Measurements from ENCODE around the gene APBB2.

The APBB2 gene

GRCh38 chr4:40990236-40990898 lies 224.0 kb downstream of the APBB2 start:
- peak; percentile 56 for DNase-seq (ENCODE audit: low read depth)
- TF ChIP-seq CTCF (conservative IDR thresholded peaks at IDR 0.05; ENCODE audit: low read depth, low read length), result no peak
- H3K4me3 ChIP-seq (ENCODE audit: low read length), result no peak overlapping the region

GRCh38 chr4:40987151-40987550 lies 227.2 kb downstream of the APBB2 start:
- H3K4me3 ChIP-seq (ENCODE audit: low read length), result no peak overlapping the region
- DNase-seq (ENCODE audit: low read depth), result no peak
- no peak for TF ChIP-seq CTCF (conservative IDR thresholded peaks at IDR 0.05; ENCODE audit: low read depth, low read length)

GRCh38 chr4:40986375-40986774 lies 228.0 kb downstream of the APBB2 start:
- no peak for DNase-seq (ENCODE audit: low read depth)
- TF ChIP-seq CTCF (conservative IDR thresholded peaks at IDR 0.05; ENCODE audit: low read depth, low read length), result no peak
- H3K4me3 ChIP-seq (ENCODE audit: low read length), result no peak overlapping the region

GRCh38 chr4:40984051-40984450 lies 230.3 kb downstream of the APBB2 start:
- no peak overlapping the region for H3K4me3 ChIP-seq (ENCODE audit: low read length)
- DNase-seq (ENCODE audit: low read depth), result no peak
- no peak for TF ChIP-seq CTCF (conservative IDR thresholded peaks at IDR 0.05; ENCODE audit: low read depth, low read length)

GRCh38 chr4:40980318-40980883 lies 233.9 kb downstream of the APBB2 start:
- no peak for DNase-seq (ENCODE audit: low read depth)
- no peak overlapping the region for H3K4me3 ChIP-seq (ENCODE audit: low read length)
- TF ChIP-seq CTCF (conservative IDR thresholded peaks at IDR 0.05; ENCODE audit: low read depth, low read length), result peak; percentile 62

GRCh38 chr4:40978548-40978947 lies 235.8 kb downstream of the APBB2 start:
- no peak for TF ChIP-seq CTCF (conservative IDR thresholded peaks at IDR 0.05; ENCODE audit: low read depth, low read length)
- H3K4me3 ChIP-seq (ENCODE audit: low read length), result no peak overlapping the region
- no peak for DNase-seq (ENCODE audit: low read depth)

- H3K4me3 ChIP-seq (ENCODE audit: low read length), result no peak overlapping the region
- DNase-seq (ENCODE audit: low read depth), result no peak
- peak; percentile 70 for TF ChIP-seq CTCF (conservative IDR thresholded peaks at IDR 0.05; ENCODE audit: low read depth, low read length)
Observed at GRCh38 chr4:40976343-40976742, 238.0 kb downstream of the APBB2 start.

All from retinal pigment epithelial cell (primary cell).